NCI-H146 treated with DMSO at 0.1 percent for 48 hours (cell line): ENCODE data around the gene TIGD3.
A peak's percentile ranks its signal among the peaks of the same experiment; 100 is the strongest.

Experiments
- DNase-seq: peaks from one replicate; lab custom pipeline; 2025; ENCODE audit not compliant: unreplicated experiment; lab: John Stamatoyannopoulos, UW

The TIGD3 gene

DNA sequence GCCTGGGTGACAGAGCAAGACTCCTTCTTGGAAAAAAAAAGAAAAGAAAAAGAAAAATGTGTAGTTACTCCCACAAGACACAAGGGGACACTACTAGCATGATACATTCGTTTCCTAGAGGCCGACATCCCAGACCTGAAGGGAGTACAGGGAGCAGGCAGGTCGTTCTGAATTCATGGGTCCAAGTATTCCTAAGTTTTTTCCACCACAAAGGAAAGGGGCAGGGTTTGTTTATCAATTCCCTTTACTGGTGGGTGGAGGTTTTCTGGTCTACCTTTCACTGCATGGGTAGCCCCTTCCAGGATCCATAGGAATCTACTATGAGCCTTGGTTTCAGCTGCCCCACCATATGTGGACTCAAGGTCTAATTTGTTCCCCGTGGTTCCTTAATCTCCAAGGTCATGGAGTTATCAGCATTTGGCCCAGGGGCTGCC lies 11.8 kb downstream of the TIGD3 start:
- DNase-seq: peak; percentile 78

DNA sequence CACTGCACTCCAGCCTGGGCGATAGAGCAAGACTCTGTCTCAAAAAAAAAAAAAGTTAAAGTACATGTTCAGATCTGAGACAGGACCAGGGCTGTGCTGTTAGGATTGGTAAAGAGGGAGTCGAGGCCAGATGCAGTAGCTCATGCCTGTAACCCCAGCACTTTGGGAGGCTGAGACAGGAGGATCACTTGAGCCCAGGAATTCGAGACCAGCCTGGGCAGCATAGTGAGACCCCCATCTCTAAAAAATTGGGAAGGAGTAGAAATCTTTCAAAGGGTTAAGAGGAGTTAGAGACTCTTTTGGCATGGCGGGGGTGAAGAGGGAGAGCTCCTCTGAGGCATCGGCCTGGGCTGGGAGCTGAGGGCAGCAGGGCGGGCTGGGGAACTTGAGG lies 16.1 kb downstream of the TIGD3 start:
- no peak for DNase-seq

DNA sequence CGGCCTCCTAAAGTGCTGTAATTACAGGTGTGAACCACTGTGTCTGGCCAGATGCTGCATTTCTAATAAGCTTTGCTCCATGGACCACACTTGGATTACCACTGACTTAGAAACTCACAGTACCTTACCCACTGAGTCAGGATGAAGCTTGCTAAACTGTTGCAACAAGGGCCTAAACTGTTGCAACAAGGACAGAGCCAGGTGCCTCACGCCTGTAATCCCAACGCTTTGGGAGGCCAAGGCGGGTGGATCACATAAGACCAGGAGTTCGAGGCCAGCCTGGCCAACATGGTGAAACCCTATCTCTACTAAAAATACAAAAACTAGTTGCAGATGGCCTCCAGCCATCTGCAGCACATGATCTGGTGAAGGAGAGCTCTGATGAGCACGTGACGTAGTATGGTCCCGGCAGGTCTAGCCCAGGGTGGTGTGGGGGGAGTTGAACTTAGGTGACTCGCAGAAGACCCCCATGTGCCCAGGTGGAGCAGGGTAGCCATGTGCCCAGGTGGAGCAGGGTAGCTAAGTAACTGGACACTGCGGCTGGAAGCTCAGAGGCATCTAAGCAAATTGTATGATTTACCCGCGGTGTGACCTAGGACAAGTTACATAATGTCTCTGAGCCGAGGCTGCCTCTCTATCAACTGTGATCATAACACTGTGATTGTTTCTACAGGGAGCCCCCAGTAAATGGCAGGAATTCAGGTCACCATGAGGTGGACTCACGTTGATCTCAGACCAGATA lies 19.5 kb downstream of the TIGD3 start:
- no peak for DNase-seq

DNA sequence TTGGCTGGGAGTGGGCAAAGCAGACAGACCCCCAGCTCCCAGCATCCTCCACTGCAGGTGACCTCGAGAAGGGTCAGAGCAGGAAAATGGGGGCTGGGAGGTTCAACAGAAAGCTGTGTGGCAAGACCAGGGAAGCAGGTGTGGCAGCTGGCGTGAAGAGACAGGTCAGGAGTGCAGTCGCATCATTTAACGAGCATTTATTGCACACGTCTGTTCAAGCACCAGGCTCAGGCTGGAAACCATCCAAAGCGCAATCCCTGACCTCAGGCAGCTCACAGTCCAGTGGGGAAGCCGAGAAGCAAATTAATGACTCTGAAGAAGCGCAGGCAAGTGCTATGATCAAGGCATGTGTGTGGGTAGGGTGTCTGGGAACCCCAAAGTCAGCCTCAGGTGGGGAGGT lies 20.5 kb downstream of the TIGD3 start:
- no peak for DNase-seq

DNA sequence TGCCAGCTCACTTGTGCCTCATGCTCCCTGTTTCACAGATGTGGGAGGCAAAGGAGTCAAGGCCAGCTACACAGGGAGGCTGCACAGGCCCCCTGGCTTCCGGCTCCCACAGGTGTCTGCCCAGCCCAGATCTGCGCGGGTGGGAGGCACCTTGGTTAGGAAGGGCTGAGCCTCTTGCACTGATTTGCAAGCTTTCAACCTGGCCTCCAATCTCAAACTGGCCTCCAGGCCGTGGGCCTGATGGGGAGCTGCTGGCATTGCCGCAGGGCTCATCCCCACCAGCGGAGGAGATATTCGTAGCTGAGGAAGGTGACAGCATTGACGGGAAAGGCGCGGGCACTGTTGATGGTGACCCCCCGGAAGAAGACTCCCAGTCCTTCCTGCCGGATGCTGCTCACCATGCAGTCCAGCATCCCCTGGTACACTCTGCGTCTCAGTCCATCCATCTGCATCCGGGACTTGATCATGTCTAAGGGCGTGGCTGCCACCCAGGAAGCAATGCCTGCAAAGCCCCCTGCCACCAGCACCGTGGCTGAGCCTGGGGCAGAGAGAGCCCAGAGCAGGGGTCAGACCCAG lies 21.7 kb downstream of the TIGD3 start:
- no peak for DNase-seq

DNA sequence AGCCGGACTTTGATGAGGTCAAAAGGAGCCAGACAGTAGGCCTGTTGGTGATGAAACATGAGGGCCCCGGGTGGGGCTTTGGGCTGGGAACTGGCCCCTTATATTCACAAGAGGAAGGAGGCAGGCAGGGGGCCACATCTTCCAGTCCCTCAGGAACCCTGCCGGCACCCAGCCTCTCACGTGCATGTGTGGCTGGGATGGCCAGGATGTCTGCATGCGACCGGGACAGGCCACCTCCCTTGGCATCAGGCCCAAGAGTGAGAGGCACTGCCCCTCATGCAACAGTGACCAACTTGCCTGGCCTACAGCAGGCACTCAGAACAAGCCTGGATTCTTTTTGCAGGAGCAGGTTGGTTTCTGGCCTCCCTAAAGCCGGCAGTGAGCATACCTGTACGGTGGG lies 22.5 kb downstream of the TIGD3 start:
- DNase-seq: no peak

DNA sequence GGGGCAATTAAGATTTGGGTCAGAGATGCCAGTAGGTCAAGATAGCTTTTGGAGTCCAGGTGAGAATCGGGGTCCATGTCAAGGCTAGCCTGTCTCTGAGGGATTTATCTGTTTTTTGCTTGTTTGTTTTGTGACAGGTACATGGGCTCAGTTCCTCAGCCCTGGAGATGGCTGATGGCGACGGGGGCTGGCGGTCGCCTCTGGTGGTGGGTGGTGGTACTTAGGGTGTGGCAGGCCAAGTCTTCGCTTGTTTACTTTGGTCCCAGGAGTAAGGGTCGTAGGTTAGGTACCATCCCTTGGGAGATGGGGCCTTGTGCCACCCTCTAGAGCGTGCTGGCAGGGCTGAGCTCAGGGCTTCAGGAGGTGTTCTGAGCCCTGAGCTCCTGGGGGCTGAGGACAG lies 23.2 kb downstream of the TIGD3 start:
- DNase-seq: no peak

DNA sequence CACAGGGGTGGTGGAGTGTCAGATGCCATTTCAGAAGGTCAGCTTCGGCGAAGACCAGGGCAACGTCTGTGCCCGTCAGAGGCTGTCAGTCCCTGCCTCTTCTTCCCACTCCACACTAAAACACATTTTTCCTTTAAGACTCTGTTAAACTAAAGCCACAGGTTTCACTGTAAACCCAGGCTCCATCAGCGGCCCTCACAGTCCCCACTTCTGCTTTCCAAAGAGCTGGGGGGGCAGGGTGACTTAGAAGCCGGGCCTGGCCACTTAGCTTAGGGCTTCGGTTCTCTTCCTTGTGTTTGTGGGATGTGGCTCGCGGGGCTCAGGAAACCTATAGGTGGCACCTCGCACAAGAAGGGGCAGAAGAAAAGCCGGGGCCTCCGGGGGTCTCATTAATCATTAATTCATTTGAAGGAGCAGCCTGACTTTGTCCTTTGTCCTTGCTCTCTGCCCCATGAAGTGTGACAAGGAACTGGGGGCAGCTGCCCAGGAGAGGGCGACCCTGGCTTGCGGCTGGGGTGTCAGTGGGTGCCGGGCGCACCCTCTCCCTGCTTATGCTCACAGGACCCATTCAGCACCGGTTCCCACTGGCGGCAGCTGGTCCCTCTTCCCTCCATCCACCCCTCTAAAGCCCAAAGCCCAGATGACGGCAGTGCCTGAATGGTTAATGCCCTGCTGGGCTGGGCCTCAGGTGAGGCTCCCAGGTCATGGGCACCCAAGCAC lies 23.8 kb downstream of the TIGD3 start:
- DNase-seq: no peak

DNA sequence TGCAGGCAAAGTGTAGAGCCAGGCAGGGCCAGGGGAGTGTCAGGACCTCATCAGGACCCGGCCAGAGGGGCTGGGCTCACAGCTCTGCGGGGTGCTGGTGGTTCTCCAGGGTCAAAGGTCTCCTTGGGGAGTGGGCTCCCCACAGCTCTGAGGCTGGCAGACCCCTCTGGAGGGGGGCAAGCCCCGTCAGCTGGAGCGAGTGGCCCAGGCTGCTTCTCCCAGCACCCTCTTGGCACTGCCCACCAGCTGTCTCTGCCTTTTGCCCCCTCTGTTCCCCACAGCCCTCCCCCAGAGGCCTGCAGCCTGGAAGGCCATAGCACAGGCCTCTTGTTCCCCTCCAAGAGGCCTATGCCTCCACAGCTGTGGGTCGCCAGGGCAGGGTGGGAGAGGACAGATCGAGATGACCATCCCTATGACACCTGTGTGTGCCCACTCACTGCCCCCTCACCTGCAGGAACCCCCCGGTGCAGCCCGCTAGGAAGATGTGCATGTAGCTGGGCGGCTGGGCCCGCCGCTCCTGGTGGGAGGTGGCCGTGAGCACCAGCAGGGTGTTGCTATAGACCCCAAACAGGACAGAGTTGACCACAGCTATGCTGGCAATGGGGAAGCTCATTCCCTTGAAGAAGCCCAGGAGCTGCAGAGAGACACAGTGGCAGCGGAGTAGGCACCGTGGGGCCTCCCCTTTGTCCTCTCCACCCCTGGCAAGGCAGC lies 24.5 kb downstream of the TIGD3 start:
- DNase-seq: no peak

DNA sequence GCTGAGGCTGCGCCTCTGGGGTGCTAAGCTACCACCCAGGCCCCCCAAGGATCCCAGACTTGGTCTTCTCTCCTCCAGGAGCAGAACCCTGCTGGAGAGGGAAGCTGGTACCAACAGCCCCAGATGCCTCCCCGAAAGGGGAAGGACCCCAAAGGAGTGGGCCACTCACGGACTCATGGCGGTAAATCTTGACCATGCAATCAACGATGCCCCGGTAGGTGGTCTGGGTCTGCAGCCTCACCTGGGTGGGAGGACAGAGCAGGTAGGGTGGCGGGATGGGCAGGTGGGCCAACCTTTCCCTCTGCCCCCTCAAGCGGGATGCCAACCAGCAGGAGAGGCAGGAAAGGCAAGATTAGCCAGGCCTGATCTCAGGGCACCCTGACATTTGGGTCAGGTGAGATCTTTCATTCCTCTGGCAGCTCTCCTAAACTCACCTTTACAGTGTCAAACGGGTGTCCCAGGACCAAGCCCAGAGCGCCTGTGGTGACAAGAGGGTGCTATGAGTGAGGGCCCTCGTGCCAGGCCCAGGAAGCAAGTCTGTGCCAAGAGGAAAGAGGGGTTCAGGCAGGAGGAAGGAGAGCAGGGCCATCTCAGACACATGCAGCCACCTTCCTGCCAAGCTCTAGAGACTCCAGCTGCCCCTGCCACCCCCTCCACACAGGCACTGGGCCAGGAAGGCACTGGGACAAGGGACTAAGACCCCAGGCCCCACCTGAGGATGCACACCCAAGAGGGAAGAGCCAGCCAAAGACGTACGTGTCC lies 25.3 kb downstream of the TIGD3 start:
- no peak for DNase-seq

DNA sequence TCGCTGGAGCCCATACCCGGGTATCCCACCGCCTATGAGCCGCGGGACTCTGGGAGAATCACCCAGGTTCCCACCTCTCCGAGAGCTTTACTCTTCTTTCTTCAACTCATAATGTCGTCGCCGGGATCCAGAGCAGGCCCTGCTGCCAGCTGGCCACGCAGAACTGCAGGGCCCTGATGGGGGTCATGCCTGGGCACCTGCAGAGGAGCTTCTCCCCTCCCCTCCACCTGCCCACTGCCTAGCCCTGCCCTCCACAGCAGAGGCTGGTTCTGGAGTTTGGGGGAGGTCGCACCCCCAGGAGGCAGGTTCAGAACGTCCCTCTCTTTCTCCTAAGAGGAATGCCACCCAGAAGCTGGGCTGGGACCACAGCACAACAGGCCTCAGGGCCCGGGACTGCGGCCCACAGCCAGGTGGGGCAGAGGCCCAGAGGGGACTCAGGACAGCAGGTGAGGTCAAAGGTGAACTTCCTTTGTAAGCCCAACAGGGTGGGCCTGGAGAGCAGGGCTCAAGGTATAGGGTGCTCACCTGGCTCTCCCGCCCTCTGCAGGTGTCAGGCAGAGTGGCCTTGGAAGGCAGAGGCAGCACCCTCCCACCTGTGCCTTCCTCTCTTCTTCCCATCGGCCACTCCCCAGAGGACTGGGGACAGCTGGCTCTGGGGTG lies 26.0 kb downstream of the TIGD3 start:
- no peak for DNase-seq

DNA sequence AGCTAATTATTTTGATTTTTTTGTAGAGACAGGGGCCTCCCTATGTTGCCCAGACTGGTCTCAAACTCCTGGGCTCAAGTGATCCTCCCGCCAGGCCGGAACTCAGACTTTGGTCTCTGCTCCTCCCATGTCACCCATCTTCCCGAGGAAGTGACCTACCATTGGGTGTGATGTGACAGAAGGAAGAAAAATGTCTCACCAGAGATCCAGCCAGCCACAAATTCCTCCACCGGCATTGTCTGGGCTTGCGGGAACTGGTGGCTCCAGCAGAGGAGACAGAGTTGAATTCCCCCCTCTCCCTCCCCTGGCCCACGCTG lies 27.1 kb downstream of the TIGD3 start:
- no peak for DNase-seq

DNA sequence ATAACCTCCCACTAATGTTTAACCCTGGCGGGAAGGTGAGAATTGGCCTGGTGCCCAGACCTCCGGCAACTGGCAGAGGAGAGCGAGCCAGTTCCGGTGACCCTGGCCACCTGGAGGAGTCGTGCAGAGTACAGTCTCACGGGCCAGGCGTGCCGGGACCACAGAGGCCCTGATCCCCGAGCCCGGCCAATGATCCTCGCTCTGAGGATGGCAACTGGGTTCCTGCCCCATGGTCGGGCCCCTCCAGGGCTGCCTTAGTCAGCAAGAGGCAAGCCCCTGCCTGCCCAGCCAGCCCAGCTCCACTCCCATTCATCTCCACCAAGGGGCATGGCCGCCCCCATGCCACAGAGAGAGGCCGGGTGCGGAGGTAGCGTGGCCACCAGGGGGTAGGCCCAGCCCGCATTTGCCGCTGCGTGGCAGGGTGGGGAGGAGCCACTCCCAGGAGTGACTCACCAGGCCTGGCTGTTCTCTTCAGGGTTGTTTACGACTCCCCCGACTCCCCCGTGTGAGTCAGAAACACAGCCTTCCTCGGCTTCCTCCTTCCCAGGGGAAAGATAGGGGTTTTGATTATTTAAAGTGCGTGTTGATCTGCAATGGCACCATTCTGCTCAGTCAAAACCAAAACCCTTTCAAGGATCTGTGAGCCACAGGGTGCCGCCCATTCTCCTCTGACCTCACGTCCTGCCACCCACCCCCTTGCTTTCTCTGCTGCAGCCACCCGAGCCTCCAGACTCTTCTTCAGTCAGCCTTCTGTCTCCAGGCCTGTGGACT lies 27.7 kb downstream of the TIGD3 start, which contains the start of gene SLC25A45:
Gene SLC25A45, minus strand, starts transcription at position 614 of the 771 bp plus-strand sequence. CDS start 695 bp downstream, outside the sequence.
- DNase-seq: peak; percentile 86

DNA sequence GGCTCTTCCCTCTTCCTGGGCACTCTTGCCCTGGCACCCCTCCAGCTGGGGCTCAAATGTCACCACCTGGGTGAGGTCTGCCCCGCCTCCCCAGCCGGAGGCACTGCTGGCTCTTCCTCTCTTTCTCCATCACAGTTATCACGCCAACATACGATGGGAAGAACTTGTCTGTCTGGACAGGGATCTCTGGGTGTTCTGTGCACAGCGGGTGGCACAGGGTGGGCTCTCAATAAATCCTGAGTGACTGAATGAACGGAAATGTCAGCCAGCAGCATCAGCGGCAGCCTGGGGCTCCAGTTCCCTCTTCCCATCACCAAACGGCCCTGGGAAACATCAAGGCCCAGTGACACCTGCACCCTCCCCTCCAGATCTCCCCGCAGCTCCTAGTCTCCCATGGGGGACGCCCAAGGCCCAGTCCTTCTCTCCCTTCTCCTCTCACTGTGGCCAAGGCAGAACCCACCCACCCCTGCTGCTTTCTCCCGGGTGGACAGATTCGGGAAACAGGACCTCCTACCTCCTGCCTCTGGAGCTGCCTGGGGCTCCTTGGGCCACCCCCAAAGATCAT lies 28.3 kb downstream of the TIGD3 start:
- peak; percentile 58 for DNase-seq

DNA sequence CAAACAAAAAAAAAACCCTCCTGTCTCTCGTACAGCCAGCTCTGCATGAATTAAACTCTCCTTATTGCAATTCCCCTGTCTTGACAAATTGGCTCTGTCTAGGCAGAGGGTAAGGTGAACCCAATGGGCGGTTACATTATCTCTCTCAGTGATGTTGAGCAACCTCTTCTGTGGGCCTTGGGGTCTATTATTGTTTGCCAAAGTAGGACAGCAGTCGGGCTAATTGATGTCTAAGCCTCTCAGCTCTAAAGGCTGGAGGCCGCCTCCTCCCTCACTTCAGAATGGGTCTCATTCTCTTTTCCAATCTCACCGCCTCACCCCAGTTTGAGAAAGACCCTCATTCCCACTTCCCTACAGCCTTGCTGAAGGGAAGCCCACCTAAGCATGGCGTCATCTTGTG lies 29.2 kb downstream of the TIGD3 start:
- no peak for DNase-seq

DNA sequence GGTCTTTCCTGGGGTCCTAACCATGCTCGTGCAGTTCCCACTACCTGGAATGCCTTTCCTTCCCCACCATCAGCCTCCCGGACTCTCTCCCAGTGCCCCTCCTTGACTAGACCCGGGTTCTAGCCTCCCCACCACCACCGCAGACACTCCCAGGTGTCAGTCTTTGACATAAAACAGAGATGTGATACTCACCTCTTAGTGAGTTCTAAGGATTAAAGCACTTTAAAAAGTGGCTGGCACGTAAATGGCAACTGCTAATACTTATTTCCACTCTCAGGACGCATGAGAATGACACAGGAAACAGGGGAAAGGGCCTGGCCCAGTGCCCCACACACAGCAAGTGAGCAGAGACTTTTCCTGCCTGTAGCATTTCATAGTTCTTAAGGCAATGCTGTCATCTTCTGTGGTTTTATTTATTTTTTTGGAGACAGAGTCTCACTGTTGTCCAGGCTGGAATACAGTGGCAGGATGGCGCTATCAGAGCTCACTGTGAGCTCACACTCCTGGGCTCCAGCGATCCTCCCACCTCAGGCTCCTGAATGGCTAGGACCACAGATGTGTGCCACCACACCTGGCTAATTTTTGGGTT lies 29.8 kb downstream of the TIGD3 start:
- DNase-seq: no peak

DNA sequence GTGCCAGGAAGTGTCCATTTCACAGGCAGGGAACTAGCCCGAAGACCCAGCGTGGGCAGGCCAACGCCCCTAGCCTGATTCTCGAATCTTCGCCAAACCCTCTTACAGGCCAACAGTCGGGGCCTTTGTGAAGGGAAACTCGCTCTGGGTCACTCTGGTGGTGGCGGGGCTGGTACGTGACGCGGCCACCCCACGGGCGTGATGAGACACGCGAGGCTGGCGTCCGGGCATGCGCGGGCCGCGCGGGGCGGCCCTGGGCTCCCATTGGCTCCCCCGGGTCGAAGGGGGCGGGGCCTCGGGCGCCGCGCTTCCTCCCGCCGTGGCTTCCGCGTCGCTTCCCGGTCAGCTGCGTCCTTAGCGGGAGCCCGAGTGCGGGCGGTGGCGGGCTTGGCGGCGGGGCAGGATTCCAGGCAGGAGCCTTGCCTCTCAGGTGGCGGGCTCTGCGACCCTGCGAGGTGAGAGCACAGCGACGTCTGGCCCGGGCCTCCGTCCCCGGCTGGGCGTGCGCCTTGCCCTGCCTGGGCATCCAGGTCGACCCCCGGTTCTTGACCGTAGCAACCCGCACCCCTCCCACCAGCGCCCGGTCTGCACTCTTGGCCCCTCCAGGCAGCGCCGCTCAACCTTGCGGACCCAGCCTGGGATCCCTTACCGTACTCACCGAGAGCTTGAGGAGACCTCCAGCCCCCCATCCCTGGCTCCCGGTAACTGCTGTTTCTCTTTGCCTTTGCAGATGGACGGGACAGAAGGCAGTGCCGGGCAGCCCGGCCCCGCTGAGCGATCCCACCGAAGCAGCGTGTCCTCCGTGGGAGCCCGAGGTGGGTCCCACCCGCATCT lies 32.0 kb downstream of the TIGD3 start, which contains the start of gene FRMD8:
Gene FRMD8, plus strand, starts transcription at position 331 of the 834 bp plus-strand sequence. Its CDS starts 400 bp downstream, at position 731.
- peak; percentile 60 for DNase-seq

DNA sequence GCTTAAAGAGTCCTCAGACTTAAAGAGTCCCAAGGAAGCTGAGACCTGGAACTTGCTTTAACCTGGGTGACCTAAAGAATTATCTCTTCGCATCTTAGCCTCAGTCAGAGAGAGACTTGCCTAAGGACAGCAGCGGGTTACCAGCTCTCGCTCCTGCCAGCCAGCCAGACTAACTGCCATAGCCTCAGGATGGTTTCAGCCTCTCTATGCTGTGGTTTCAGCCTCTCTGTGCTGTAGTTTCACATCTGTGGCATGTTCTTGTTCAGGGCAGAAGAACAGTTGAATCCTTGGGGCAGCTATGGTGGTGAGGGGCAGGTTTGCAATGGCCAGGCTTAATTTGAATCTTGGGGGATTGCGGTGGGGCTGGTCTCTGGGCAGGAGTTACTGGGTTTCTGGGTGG lies 34.2 kb downstream of the TIGD3 start:
- DNase-seq: no peak
